IPS-11a (cell line): Measurements from ENCODE around the gene UGT2B11.
"Not testable (repeated sequence)": the region's sequence is repeated elsewhere in the genome, so short reads cannot be mapped to it uniquely, and the experiment has no call there.

Experiments
- H3K4me3 ChIP-seq: one replicate; pipeline ENCODE4 v1.5.1; 2013; ENCODE audit warnings: low read depth, low read length, control low read depth

The UGT2B11 gene

GRCh38 chr4:69170233-69171134 is 44.1 kb downstream of the UGT2B11 start:
- not testable (repeated sequence) for H3K4me3 ChIP-seq

DNA sequence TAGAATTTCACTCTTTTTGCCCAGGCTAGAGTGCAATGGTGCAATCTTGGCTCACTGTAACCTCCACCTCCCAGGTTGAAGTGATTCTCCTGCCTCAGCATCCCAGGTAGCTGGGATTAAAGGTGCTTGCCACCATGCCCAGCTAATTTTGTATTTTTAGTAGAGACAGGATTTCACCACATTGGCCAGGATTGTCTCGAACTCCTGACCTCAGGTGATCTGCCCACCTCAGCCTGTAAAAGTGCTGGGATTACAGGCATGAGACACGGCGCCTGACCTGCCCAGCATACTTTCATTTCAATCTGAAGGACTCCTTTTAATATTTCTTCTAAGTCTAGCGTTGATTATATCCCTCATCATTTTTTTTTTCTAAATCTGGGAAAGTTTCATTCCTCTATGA is 45.4 kb downstream of the UGT2B11 start:
- not testable (repeated sequence) for H3K4me3 ChIP-seq

GRCh38 chr4:69167300-69167699 is 47.2 kb downstream of the UGT2B11 start:
- no peak overlapping the region for H3K4me3 ChIP-seq

DNA sequence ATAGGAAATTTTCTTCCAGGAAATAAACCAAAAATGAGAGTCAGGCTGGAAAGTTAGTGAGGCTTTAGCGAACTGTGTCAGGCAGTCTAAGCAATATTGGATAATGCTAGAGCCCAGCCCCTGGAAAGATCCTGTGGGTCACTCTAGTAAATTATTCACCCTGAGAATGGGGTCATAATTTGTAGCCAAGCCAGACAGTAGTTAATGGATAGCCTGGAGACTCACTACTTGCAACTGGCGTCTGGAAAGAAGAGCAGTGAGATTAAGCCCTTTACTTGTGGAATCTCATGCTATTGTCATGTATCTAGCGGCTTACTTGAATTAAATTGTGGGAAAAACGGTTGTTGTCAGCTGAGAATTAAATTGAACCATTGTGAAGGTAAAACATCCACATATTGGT is 48.2 kb downstream of the UGT2B11 start:
- not testable (repeated sequence) for H3K4me3 ChIP-seq

- not testable (repeated sequence) for H3K4me3 ChIP-seq
Measured at GRCh38 chr4:69165707-69166106, 48.8 kb downstream of the UGT2B11 start.

- H3K4me3 ChIP-seq, result no peak overlapping the region
Measured at GRCh38 chr4:69156913-69157312, 57.6 kb downstream of the UGT2B11 start.

GRCh38 chr4:69154021-69154420 is 60.5 kb downstream of the UGT2B11 start:
- H3K4me3 ChIP-seq, result no peak overlapping the region
